Stimulated activated CD8-positive, alpha-beta memory T cell treated with anti-CD3 and anti-CD28 coated beads, Interleukin-4, amount 100 ng/mL, for 24 hours (primary cell): Measurements from ENCODE around the gene MTREX.

Experiments used
- DNase-seq: peaks from one replicate; pipeline ENCODE4 v3.0.0-alpha.2; 2020; ENCODE audit warnings: low read depth

Gene MTREX

GRCh38 chr5:55472642-55473041 is 164.9 kb downstream of the MTREX start:
- no peak for DNase-seq
